ENCODE measurements around the gene DRD3.

DRD3 gene

GRCh38 chr3:114144909-114145688 lies 33.8 kb downstream of the DRD3 start:
- H3K4me3 ChIP-seq (ENCODE audit: low read length), result no peak overlapping the region
- no peak for TF ChIP-seq CTCF (IDR thresholded peaks at IDR 0.05; ENCODE audit: insufficient read depth, low read depth, low read length, missing control alignments)
- DNase-seq (ENCODE audit: low read depth), result peak; percentile 80

GRCh38 chr3:114143817-114144216 lies 35.0 kb downstream of the DRD3 start:
- H3K4me3 ChIP-seq (ENCODE audit: low read length), result no peak overlapping the region
- no peak for DNase-seq (ENCODE audit: low read depth)
- no peak for TF ChIP-seq CTCF (IDR thresholded peaks at IDR 0.05; ENCODE audit: insufficient read depth, low read depth, low read length, missing control alignments)

- H3K4me3 ChIP-seq (ENCODE audit: low read length), result no peak overlapping the region
- no peak for TF ChIP-seq CTCF (IDR thresholded peaks at IDR 0.05; ENCODE audit: insufficient read depth, low read depth, low read length, missing control alignments)
- no peak for DNase-seq (ENCODE audit: low read depth)
These were observed 39.0 kb downstream of the DRD3 start for GRCh38 chr3:114139836-114140235.

GRCh38 chr3:114133947-114134346 lies 44.9 kb downstream of the DRD3 start:
- no peak for DNase-seq (ENCODE audit: low read depth)
- H3K4me3 ChIP-seq (ENCODE audit: low read length), result no peak overlapping the region
- TF ChIP-seq CTCF (IDR thresholded peaks at IDR 0.05; ENCODE audit: insufficient read depth, low read depth, low read length, missing control alignments), result no peak

- no peak for TF ChIP-seq CTCF (IDR thresholded peaks at IDR 0.05; ENCODE audit: insufficient read depth, low read depth, low read length, missing control alignments)
- no peak for DNase-seq (ENCODE audit: low read depth)
- H3K4me3 ChIP-seq (ENCODE audit: low read length), result no peak overlapping the region
These were observed 46.4 kb downstream of the DRD3 start for GRCh38 chr3:114132500-114132899.

- H3K4me3 ChIP-seq (ENCODE audit: low read length), result no peak overlapping the region
- no peak for TF ChIP-seq CTCF (IDR thresholded peaks at IDR 0.05; ENCODE audit: insufficient read depth, low read depth, low read length, missing control alignments)
- DNase-seq (ENCODE audit: low read depth), result peak; percentile 19
These were observed 50.0 kb downstream of the DRD3 start for GRCh38 chr3:114128826-114129225.

- no peak for TF ChIP-seq CTCF (IDR thresholded peaks at IDR 0.05; ENCODE audit: insufficient read depth, low read depth, low read length, missing control alignments)
- H3K4me3 ChIP-seq (ENCODE audit: low read length), result no peak overlapping the region
- DNase-seq (ENCODE audit: low read depth), result peak; percentile 33
These were observed 50.6 kb downstream of the DRD3 start for GRCh38 chr3:114128231-114128630.
